Neural progenitor cell (in vitro differentiated cells): ENCODE results near the gene ARID4B. TPM values are rescaled to one million over a fixed set of nuclear protein-coding genes. Genes with fewer than 3 reads are reported as not detected.
"Not testable (repeated sequence)": the region's sequence is repeated elsewhere in the genome, so short reads cannot be mapped to it uniquely, and the experiment has no call there.

Experiments used
- DNase-seq: peaks from one replicate; pipeline ENCODE4 v3.0.0-alpha.2; 2016; ENCODE audit warnings: low spot score
- H2AFZ ChIP-seq: fragments of 200-600 bp; sonication (generic); replicated peaks from 2 replicates; pipeline ENCODE4 v1.6.1; 2016; ENCODE audit warnings: antibody characterized with exemption
- H3F3A ChIP-seq: fragments of 200-600 bp; sonication (generic); 2 replicates; pipeline ENCODE4 v1.6.1; 2016; ENCODE audit warnings: antibody characterized with exemption, low read depth
- H3K27ac ChIP-seq: fragments of 200-600 bp; sonication (generic); 2 replicates; pipeline ENCODE4 v1.5.1; 2016; ENCODE audit warnings: mild to moderate bottlenecking
- H3K27me3 ChIP-seq: fragments of 200-600 bp; sonication (generic); 2 replicates; pipeline ENCODE4 v1.6.1; 2016; ENCODE audit warnings: mild to moderate bottlenecking, moderate library complexity
- H3K36me3 ChIP-seq: fragments of 200-600 bp; sonication (generic); 2 replicates; pipeline ENCODE4 v1.5.1; 2016
- H3K4me1 ChIP-seq: fragments of 200-600 bp; sonication (generic); 2 replicates; pipeline ENCODE4 v1.6.1; 2016; ENCODE audit warnings: mixed run types
- H3K4me2 ChIP-seq: fragments of 200-600 bp; sonication (generic); 2 replicates; pipeline ENCODE4 v1.6.1; 2016
- H3K4me3 ChIP-seq: fragments of 200-600 bp; sonication (generic); 2 replicates; pipeline ENCODE4 v1.5.1; 2016
- H3K79me2 ChIP-seq: fragments of 200-600 bp; sonication (generic); 2 replicates; pipeline ENCODE4 v1.6.1; 2016; ENCODE audit warnings: low read depth
- H3K9ac ChIP-seq: fragments of 200-600 bp; sonication (generic); 2 replicates; pipeline ENCODE4 v1.6.1; 2016
- H3K9me3 ChIP-seq: fragments of 200-600 bp; sonication (generic); 2 replicates; pipeline ENCODE4 v1.5.1; 2016; ENCODE audit warnings: low read depth
- H4K20me1 ChIP-seq: fragments of 200-600 bp; sonication (generic); 2 replicates; pipeline ENCODE4 v1.6.1; 2016; ENCODE audit warnings: low read depth
- H3K27ac Mint-ChIP-seq: 3 replicates; pipeline ENCODE4 v1.8.0; 2021; ENCODE audit warnings: mixed read lengths
- H3K27me3 Mint-ChIP-seq: 2 replicates; pipeline ENCODE4 v1.8.0; 2022; ENCODE audit warnings: low read depth, mild to moderate bottlenecking, inconsistent platforms, moderate library complexity, mixed read lengths; ENCODE audit not compliant: insufficient read depth
- H3K36me3 Mint-ChIP-seq: 3 replicates; pipeline ENCODE4 v1.8.0; 2021; ENCODE audit warnings: mixed read lengths
- H3K4me1 Mint-ChIP-seq: 3 replicates; pipeline ENCODE4 v1.8.0; 2021; ENCODE audit warnings: mixed read lengths
- H3K4me3 Mint-ChIP-seq: 3 replicates; pipeline ENCODE4 v1.8.0; 2021; ENCODE audit warnings: mild to moderate bottlenecking, moderate library complexity, mixed read lengths
- H3K9me3 Mint-ChIP-seq: 3 replicates; pipeline ENCODE4 v1.8.0; 2020; ENCODE audit warnings: mixed read lengths
- CTCF ChIP-seq: fragments of 200-600 bp; sonication (generic); IDR thresholded peaks from 2 replicates; pipeline ENCODE4 v1.5.1; 2017; ENCODE audit warnings: antibody characterized with exemption, mild to moderate bottlenecking
- EZH2 ChIP-seq: fragments of 200-600 bp; sonication (generic); IDR thresholded peaks from 2 replicates; pipeline ENCODE4 v1.6.1; 2017; ENCODE audit warnings: antibody characterized with exemption, mild to moderate bottlenecking, moderate library complexity
- EZH2phosphoT487 ChIP-seq: fragments of 200-600 bp; sonication (generic); IDR thresholded peaks from 2 replicates; pipeline ENCODE4 v1.6.1; 2017; ENCODE audit warnings: antibody characterized with exemption
- total RNA-seq: library from RNA; depleted of rRNA; stranded (reverse); fragments of >200 nt; gene quantifications from 2 replicates; pipeline ENCODE4 v1.2.3, GENCODE V29; 2015; ENCODE audit warnings: low replicate concordance

The ARID4B gene
- total RNA-seq, 1 donor from 2014 or later: 65.8 TPM

DNA sequence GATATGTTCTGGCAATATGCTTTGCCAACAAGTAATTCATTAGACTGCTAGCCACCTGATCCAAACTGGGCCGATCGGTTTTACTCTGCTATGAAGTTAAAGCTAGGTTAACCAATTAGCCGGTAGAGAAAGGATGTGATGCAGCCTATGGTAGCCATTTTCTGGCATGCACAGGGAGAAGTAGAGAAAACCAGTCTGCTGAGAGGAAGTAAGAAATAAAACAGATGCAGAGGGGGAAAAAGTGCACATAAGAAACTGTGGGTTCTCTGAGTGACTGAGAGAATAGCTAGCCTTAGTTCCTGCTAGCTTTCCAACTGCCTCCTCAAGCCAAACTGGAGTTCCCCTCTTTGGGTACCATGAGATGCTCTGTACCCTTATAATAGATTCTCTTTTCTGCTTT lies 52.8 kb downstream of the ARID4B start:
- Mint-ChIP-seq H3K27ac (no peak overlapping the region), H3K27me3 (no peaks in the 10 kb centered on the region), H3K36me3 (peaks cover 7% of the 10 kb centered on the region), H3K4me1 (peaks cover 18% of the 10 kb centered on the region), H3K4me3 (no peak overlapping the region), H3K9me3 (peaks cover 2% of the 10 kb centered on the region)
- no peak for TF ChIP-seq EZH2
- Histone ChIP-seq H3K9ac (no peak overlapping the region), H4K20me1 (peaks cover 95% of the 10 kb centered on the region), H3K9me3 (no peaks in the 10 kb centered on the region), H3K4me1 (peaks cover 15% of the 10 kb centered on the region), H3K27ac (no peak overlapping the region), H3K36me3 (no peaks in the 10 kb centered on the region), H3K79me2 (peaks cover 100% of the 10 kb centered on the region), H3K4me2 (no peak overlapping the region), H3K27me3 (no peaks in the 10 kb centered on the region), H3F3A (no peaks in the 10 kb centered on the region), H2AFZ (no peak overlapping the region), H3K4me3 (no peak overlapping the region)
- no peak for DNase-seq

DNA sequence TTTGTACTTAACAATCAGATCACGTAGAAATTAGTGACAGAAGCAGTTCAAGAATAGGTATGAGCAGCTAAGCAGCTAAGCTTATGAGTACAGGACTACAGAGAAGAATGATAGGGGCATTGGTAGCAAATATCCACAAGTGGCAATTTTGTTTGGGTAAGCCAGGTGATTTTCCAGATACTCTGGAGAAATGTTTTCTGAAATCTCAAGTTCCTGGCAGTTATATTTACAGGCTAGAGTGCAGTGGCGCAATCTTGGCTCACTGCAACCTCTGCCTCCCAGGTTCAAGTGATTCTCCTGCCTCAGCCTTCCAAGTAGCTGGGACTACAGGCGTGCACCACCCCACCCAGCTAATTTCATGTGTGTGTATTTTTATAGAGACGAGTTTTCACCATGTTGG lies 55.1 kb downstream of the ARID4B start:
- Mint-ChIP-seq H3K36me3 (peaks cover 12% of the 10 kb centered on the region), H3K27me3 (no peaks in the 10 kb centered on the region), H3K4me3 (no peak overlapping the region), H3K4me1 (peaks cover 12% of the 10 kb centered on the region), H3K27ac (no peak overlapping the region), H3K9me3 (peaks cover 2% of the 10 kb centered on the region)
- DNase-seq: no peak
- Histone ChIP-seq H3K36me3 (no peaks in the 10 kb centered on the region), H3K9me3 (no peaks in the 10 kb centered on the region), H3K4me3 (no peak overlapping the region), H3K4me1 (no peaks in the 10 kb centered on the region), H3K79me2 (peaks cover 100% of the 10 kb centered on the region), H3K9ac (no peak overlapping the region), H3K27me3 (no peaks in the 10 kb centered on the region), H3K4me2 (no peak overlapping the region), H3K27ac (no peak overlapping the region), H2AFZ (no peak overlapping the region), H3F3A (no peaks in the 10 kb centered on the region), H4K20me1 (peaks cover 75% of the 10 kb centered on the region)
- TF ChIP-seq EZH2phosphoT487: no peak
- TF ChIP-seq EZH2: no peak
- no peak for TF ChIP-seq CTCF

DNA sequence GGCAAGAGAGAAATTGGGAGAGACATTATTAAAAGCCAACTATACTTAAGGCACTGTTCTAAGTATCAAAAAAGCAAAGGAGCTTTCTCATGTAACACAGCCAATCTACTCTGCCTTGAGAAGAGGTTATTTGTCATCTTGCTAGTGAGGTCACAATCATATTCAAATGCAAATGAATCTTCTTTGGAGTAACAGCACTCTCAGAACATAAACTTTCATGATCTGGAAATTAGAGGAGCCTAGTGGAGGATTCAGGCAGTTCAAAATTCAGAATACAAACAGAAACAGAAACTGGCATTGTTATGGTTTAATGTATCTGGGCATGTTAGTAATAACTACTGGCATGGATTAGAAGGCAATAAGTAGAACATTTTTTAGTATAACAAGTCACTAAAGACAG lies 57.4 kb downstream of the ARID4B start:
- H3K4me3 Mint-ChIP-seq: no peak overlapping the region
- H3K9ac ChIP-seq: no peak overlapping the region
- H3K4me1 Mint-ChIP-seq: peaks cover 23% of the 10 kb centered on the region
- H3K4me2 ChIP-seq: no peak overlapping the region
- no peaks in the 10 kb centered on the region for H3F3A ChIP-seq
- H4K20me1 ChIP-seq: peaks cover 73% of the 10 kb centered on the region
- H3K36me3 ChIP-seq: no peaks in the 10 kb centered on the region
- H3K79me2 ChIP-seq: peaks cover 100% of the 10 kb centered on the region
- no peaks in the 10 kb centered on the region for H3K27me3 Mint-ChIP-seq
- H2AFZ ChIP-seq: no peak overlapping the region
- peaks cover 2% of the 10 kb centered on the region for H3K9me3 Mint-ChIP-seq
- peak overlapping the region; percentile 12 for H3K27ac Mint-ChIP-seq
- DNase-seq: no peak
- no peaks in the 10 kb centered on the region for H3K9me3 ChIP-seq
- H3K4me3 ChIP-seq: no peak overlapping the region
- no peaks in the 10 kb centered on the region for H3K27me3 ChIP-seq
- H3K4me1 ChIP-seq: no peaks in the 10 kb centered on the region
- peaks cover 10% of the 10 kb centered on the region for H3K36me3 Mint-ChIP-seq
- H3K27ac ChIP-seq: no peak overlapping the region
- TF ChIP-seq EZH2 (no peak), CTCF (no peak), EZH2phosphoT487 (no peak)

- Histone ChIP-seq H4K20me1 (peaks cover 69% of the 10 kb centered on the region), H3K79me2 (peaks cover 100% of the 10 kb centered on the region)
- not testable (repeated sequence) for H3K36me3 ChIP-seq, H2AFZ ChIP-seq, H3K27me3 ChIP-seq, H3K9me3 ChIP-seq, H3K27me3 Mint-ChIP-seq, DNase-seq, H3F3A ChIP-seq, H3K4me3 Mint-ChIP-seq, H3K36me3 Mint-ChIP-seq, H3K4me2 ChIP-seq, H3K27ac ChIP-seq, H3K4me3 ChIP-seq, H3K27ac Mint-ChIP-seq, H3K9ac ChIP-seq, H3K4me1 ChIP-seq, H3K9me3 Mint-ChIP-seq
- peaks cover 24% of the 10 kb centered on the region for H3K4me1 Mint-ChIP-seq
Measured at GRCh38 chr1:235269990-235270389, 58.0 kb downstream of the ARID4B start.
